NCI-H82 treated with DMSO at 0.1 percent for 48 hours (cell line): ENCODE results near the gene EAPP.
A peak's percentile ranks its signal among the peaks of the same experiment; 100 is the strongest.
"Not testable (repeated sequence)": the region's sequence is repeated elsewhere in the genome, so short reads cannot be mapped to it uniquely, and the experiment has no call there.

ENCODE experiments used
- DNase-seq: peaks from one replicate; lab custom pipeline; 2025; ENCODE audit not compliant: unreplicated experiment; lab: John Stamatoyannopoulos, UW

EAPP gene

DNA sequence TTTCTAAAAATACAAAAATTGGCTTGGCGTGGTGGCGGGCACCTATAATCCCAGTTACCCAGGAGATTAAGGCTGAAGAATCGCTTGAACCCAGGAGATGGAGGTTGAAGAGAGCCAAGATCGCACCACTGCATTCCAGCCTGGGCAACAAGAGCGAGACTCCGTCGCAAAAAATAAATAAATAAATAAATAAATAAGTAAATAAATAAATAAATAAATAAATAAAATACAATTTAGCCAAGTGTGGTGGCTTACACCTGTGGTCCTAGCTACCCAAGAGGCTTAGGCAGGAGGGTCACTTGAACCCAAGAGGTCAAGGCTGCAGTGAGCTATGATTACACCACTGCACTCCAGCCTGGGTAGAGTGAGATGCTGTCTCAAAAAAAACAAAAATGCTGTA, 51.0 kb downstream of the EAPP start:
- DNase-seq: no peak

DNA sequence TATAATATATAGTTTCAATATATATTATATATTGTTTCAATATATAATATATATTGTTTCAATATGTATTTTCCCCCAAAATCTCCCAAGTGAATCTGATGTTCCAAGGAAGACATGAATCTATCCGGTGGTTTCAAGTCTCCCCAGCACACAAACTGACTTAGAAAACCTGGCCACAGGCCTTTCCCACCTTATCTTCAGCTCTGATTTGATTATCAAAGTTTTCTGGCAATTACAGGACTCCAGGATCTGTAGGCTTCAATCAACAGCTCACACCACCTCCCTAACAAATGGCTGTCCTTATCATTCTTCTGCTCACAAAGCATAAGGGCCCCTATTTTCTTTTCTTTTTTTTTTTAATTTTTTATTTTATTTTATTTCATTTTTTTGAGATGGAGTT, 54.8 kb downstream of the EAPP start:
- no peak for DNase-seq

DNA sequence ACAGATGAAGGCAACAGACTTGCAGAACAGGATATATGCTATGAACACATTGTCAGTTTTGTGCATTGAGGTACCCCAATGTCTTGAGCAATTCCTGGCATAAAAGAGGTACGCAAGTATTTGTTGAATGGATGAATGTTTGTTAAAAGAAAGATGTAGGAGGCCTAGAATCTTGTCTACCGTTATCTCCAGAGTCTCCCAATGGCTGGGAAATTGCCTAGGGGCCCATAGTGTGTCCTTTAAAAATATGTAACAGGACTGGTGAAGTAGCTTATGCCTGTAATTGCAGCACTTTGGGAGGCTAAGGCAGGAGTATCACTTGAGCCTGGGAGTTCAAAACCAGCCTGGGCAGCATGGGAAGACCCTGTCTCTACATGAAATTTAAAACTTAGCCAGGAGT, 57.0 kb downstream of the EAPP start:
- DNase-seq: no peak

DNA sequence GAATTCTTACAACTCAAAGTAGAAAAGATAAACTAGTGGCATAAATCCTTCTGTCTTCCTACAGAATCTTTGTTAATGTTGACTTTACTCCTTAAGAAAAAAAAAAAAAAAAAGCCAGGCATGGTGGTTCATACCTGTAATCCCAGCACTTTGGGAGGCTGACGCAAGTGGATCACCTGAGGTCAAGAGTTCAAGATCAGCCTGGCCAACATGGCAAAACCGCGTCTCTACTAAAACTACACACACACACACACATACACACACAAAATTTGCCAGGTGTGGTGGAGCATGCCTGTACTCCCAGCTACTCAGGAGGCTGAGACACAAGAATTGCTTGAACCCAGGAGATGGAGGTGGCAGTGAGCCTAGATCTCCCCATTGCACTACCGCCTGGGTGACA, 59.8 kb downstream of the EAPP start:
- DNase-seq: no peak

DNA sequence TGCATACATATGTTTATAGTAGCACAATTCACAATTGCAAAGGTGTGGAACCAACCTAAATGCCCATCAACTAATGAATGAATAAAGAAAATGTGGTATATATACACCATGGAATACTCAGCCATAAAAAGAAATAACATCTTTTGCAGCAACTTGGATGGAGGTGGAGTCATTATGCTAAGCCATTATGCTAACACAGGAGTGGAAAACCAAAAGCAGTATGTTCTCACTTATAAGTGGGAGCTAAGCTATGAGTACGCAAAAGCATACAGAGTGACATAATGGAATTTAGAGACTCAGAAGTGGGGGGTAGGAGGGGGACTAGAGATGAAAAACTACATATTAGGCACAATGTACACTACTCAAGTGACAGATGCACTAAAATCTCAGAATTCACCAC, 61.2 kb downstream of the EAPP start:
- DNase-seq: no peak

DNA sequence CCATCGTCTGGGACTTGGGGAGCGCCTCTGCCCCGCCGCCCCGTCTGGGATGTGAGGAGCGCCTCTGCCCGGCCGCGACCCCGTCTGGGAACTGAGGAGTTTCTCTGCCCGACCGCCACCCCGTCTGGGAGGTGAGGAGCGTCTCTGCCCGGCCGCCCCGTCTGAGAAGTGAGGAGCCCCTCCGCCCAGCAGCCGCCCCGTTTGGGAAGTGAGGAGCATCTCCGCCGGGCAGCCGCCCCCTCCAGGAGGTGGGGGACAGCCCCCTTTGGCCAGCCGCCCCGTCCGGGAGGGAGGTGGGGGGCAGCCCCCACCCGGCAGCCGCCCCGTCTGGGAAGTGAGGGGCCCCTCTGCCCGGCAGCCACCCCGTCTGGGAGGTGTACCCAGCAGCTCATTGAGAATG, 63.5 kb downstream of the EAPP start:
- DNase-seq: not testable (repeated sequence)

DNA sequence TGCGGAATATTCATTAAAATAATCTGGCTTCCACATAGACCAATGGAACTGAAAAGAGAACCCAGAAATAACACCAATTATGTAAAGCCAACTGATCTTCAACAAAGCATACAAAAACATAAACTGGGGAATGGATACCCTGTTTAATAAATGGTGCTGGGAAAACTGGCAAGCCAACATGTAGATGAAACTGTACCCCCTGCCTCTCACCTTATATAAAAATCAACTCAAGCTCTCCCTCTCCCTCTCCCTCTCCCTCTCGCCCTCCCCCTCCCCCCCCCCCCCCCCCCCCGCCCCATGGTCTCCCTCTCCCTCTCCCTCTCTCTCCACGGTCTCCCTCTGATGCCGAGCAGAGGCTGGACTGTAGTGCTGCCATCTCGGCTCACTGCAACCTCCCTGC, 64.3 kb downstream of the EAPP start:
- no peak for DNase-seq

DNA sequence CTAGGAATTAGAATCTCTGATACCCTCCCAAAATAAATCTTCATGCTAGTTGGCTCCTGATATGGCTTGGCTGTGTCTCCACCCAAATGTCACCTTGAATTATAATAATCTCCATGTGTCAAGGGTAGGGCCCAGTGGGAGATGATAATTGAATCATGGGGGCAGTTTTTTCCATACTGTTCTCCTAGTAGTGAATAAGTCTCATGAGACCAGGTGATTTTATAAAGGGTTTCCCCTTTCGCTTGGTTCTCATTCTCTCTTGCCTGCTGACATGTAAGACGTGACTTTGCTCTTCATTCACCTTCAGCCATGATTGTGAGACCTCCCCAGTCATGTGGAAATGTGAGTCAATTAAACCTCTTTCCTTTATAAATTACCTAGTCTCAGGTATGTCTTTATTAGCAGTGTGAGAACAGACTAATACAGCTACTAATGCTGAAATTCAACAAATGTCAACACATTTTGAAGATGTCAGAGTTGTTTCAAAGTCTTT, 65.3 kb downstream of the EAPP start:
- DNase-seq: peak; percentile 33

DNA sequence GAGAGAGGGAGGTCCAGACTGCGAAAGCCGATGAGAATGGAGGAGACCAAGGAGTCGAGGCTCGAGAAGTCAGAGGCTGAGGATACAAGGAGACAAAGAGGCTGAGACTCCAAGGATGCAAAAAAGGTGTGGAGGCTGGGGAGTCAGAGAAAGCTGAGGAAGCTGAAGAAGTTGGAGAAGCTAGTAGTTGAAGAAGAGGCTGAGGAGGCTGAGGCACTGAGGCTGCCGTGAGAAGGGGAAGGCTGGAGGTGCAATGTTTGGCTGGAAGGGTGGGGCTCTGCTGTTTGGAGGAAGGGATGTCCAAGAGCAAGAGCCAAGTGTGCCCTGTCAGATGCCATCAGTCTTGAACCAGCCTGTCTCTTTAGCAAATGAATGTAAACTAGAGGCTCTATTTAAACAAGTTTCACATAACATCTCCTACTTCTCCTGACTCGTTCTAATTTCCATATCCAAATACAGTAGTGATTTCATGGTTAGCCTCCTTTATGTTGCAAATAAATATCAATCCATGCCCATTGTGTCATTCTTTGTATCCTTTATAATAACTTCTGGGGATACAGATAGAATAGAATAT, 66.7 kb downstream of the EAPP start:
- DNase-seq: no peak

DNA sequence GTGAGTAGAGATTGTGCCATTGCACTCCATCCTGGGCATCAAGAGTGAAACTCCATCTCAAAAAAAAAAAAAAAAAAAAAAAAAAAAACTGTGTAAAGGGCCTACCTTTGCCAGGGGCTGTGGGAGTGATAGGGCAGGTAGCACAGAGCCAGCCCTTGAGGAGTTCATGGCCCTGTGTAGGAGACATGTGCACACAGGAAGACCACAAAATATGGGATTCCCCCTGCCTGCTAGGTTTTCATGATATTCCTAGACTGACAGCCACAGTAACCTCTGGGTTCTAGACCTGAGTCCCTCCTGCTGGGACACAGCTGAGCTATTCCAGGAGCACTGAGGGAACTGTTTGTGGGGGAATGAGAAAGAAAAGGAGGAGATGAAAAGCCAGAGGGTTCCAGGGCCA, 69.2 kb downstream of the EAPP start:
- no peak for DNase-seq

DNA sequence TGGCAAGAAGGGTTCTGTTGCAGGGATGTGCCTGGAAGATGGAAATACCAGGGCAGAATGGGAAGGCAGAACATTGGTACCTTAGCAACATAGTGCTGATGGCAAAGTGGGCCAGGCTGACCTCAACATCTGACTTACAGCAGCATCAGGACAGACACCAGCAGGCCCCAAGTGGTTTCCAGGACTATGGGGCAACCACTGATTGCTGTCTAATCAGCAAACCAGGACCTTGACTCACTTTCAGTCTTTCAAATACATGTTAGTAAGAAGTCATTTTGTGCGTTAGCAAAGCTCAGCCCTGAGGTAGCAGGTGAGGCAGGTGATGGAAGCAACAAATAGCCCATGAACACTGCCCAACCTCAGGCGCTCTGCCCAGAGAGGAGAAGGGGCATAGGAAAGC, 72.8 kb downstream of the EAPP start:
- DNase-seq: no peak
